HL-60/S4 treated with phorbol 12-myristate 13-acetate at 8.2 ng/mL for 4 days and 3 days (cell line): ENCODE data around the gene MTCL1.

ENCODE experiments used
- in situ Hi-C: fragments of 300-500 bp; cut with MboI; formaldehyde crosslinking; loops from 2 replicates; pipeline ENCODE4 v1.15.0; 2022; ENCODE audit warnings: low sequenced_read_pairs

MTCL1 gene

DNA sequence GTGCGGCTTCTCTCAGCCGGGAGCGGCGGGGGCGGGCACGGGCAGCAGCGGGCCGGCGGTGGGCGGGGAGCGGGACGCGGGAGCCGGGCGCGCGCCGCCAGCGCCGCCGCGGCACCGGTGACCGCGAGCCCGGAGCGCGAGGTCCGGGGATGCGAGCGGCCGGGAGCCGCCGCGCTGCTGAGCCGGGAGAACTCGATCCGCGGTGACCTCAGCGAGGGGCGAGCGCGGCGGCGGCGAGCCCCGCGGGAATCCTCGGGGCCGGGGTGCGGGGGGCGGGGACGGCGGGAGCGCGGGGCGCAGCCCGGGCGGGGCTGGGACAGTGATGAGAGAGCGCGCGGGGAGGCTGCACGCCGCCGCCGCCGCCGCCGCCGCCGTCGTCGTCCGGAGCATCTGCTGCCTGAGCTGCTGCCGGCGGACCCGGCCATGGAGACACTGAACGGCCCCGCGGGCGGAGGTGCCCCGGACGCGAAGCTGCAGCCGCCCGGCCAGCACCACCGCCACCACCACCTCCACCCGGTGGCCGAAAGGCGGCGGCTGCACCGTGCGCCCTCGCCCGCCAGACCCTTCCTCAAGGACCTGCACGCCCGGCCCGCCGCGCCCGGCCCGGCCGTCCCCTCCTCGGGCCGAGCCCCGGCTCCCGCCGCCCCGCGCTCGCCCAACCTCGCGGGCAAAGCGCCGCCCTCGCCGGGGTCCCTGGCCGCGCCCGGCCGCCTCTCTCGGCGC, at the start of gene MTCL1:
Gene MTCL1, plus strand, starts transcription at position 319 of the 723 bp plus-strand sequence. Its CDS starts 105 bp downstream, at position 424.
- in situ Hi-C loops = no loop called here

DNA sequence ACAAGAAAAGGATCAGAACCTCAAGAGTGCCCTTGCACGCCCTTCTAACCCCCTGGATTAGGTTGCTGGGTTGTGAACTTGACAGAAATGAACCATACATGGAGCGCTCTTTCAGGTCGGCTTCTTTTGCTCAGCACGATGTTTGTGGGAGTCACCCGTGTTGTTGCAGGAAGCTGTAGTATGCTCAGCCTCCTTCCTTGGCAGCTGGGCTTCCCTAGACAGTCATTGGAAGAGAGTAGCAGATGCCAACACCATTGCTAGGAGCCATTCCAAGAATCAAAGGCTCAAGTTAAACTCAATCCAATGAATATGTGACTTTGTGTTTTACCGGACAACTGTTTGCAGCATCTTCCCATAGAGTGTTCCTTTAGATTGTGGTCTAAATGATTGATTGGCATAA, 49.1 kb upstream of the MTCL1 start:
- in situ Hi-C loops = no loop called here

DNA sequence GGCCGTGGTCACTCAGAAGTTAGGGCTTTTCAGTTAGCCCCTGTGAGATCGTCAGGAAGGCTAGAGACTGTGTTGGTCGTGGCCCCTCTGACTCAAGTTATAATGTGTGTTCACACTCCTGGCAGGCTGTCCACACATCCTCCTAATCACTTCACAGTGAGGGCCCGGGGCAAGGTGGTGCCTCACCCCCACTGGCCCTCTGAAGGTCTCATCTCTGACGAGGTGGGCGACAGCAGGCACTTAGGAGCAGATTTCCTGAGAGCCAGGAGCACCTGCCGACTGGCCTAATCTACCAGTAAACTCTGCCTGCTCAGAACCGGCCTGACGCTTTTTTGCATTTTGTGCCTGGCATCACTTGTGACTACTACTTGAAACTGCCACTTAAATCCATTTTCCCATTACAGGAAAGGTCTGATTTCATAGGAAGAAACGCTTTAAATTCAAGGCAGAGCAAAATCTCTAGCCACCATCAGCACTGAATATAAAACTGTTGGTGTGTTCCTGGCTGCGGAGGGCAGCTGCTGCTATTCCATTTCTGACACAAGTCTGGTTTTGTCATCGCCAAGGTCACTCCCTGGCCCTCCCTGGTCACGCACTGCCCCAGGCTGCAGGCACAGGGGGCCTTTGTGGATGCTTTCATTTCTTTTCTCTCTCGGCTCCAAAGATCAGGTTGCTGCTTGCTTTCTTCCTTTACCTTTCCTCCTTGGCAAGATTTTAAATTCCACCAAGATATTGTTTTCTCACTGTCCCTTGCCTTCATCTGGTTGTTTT, 48.1 kb upstream of the MTCL1 start:
- in situ Hi-C loops = no loop called here

DNA sequence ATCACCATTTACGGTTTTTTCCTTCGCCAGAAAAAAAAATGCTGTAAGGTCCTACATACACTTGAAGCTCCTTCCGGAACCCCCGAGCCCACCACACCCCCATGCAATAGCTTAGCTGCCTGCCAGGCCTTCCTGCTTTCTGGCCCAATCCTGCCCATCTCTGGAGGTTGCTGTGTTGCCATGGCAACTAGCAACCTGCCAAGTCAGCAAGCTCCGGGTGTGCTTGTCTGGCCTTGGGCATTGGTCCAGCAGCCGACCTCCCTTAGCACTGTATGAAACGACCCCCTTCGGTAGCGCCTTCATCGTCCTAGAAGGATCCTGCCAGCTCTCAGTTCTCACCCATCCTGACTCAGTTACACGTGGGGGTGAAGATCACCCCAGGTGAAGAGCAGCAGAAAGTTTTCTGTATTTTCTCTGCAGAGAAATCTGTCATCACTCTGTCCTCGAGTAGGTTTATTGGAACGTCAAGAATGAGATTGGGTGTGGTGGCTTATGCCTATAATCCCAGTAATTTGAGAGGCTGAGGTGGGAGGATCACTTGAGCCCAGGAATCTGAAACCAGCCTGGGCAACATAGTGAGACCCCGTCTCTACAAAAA, 47.4 kb upstream of the MTCL1 start:
- in situ Hi-C loops = no loop called here

DNA sequence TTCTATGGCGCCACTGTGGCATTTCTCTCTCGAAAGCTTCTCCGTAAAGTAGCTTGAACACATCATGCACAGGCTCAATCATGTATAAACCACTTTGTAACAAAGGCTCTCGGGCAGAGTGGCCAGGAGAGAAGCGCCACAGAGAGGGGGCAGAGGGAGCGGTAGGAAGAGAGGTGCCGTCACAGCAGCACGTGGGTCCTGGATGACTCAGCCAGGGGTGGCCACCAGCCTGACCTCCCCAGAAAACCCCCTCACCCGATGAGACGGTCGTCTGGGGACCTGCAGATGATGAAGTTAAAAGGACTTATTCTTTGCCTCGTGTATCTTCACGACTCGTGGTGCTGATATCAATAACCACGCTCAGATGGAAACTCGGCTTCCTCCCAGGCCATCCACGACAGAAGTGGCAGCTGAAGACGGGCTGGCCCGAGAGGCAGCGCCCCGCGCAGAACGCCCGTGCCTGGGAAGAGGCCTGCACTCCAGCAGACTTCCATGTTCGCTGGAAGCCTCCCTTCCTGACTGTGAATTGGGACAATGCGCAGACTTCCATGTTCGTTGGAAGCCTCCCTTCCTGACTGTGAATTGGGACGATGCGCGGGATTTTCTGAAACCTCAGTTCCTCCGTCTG, 46.4 kb upstream of the MTCL1 start:
- in situ Hi-C loops = no loop called here

DNA sequence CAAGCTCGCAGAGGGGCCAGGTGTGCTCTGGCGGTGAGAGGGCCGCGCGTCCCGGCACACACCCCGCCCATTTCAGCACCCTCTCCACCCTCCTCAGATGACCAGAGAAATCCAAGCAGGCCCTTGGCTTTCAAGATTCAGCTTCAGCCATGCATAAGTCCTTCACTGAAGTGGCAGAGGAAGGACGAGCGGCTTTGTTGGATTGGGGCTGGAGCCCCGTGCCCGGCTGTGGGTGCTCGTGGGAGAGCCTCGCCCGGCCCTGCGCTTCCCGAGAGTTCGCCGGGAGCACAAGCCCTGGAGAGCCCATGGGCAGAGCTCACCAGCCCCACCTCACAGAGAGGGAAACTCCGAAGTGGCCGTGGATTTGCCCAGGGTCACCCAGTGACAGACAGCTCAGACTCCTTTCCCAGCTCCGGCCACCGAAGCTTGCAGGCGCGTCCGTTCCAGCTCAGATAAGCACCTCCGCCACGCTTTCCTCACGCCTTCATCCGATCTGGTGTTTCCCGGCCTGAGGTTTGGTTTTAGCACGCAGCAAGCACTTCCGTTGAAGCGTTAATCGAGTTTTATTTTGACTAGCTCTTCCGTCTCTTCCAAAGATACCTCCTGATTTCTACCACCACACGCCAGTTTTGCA, 45.6 kb upstream of the MTCL1 start:
- in situ Hi-C loops = no loop called here

DNA sequence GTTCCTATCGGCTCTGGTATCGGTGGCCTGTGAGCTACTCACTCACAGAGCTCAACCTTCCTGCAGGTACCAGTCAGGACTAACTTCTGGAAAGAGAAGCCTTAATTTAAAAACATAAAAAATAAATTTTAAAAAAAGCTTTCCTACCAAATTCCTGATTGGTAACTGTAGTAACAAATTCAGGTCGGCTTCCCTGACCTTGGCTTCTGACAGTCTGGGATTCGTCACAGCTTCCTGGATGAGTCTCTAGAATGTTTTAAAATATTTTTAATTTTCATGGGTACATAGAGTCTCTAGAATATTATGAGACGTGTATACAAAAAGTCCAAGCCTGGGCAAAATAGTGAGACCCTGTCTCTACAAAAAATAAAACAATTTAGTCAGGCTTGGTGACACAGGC, 45.0 kb upstream of the MTCL1 start:
- in situ Hi-C loops = no loop called here

DNA sequence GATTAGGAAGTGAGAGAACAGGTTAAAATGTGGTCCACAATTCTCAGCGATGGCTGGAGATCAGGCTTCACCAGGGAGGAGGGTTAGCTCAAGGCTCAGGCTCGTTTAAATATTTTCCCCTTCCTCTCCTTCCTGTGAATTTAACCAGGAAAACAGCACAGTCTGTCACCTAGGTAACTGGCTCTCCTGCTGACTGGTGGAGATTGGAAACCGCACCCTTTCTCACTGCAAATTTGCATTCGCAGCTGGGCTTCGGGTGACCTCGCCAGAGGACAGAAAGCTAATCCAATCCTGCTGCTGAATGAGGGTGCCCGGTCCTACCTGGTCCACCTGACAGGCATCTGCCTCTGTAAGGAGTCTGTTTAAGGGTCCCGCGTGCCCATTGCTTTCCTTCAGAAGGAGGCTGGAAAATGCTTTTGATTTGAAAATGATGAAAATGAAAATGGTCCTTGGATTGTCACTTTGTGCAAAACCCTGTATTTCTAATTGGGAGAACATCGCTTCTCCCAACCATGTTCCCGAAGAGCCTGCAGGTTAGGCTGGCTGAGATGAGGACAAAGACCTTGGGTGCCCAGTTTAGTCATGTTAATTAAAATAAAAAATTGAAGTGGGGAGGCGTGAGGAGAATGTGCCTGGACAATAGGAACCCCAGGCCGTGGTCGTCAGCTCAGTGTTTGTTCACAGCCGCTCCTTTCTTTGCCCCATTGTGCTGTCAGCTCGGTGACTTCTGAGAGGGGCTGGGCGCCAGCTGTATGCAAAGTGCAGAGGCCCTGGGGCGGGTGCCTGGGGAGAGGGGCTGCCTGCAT, 43.4 kb upstream of the MTCL1 start:
- in situ Hi-C loops = no loop called here

DNA sequence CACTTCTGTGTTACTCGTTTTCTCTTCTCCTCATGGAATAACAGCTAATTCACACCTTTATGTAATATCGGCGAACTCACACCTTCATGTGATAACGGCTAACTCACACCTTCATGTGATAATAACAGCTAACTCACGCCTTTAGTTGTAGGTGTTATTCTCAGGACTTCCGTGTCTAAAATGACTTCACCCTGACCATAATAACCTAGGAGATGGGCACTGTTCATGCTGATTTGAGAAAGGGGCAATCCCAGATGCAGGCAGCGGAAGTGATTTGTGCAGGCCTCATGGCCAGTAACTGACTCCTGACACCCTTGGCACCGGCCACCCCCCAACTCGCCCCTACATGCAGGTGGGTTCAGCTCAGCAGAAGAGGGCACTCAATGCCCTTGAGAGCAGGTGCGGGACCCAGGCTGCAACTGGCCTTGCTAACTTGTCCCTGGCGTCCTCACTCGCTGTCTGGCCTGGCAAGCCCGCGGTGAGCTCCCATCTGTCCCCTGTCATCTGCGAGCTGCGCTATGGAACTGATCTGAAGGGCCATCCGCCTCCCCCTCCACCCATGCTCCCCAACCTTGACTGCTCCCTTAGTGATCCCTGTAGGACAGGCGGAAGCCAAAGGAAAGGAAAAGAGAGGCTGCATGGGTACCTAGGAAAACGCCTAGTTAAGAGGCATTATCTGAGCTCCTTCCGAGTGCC, 42.6 kb upstream of the MTCL1 start:
- in situ Hi-C loops = no loop called here

DNA sequence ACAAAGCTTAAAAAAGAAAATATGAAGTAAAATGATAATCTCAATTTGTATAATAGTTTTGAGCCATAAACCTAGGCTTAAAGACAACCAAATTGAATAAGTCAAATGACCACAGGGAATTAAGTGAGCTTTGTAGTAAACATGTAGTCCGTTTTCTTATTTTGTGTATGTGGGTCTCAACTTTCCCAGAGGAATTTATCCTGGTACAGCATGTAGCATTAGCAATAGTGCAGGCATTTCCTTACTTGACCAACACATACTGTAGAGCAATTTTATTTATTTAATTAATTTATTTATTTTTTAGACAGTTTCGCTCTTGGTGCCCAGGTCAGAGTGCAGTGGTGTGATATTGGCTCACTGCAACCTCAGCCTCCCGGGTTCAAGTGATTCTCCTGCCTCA, 37.5 kb upstream of the MTCL1 start:
- in situ Hi-C loops = no loop called here

DNA sequence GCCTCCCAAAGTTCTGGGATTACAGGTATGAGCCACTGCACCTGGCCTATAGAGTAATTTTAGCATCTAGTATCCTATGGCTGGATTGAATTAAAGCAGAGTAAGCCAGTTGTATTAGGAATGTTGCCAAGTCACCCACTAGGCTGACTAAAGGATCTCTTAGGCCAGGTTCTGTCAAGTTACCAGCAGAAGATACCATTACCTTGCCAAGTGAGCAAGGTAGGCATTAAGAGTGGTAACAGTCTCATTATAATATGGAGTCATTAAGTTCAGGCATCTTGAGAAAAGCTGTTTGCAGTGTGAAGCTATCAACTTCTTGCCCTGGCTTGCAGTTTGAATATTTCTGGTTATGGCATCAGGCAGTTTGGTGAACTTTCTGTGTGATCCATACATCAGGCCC, 37.0 kb upstream of the MTCL1 start:
- in situ Hi-C loops = no loop called here

DNA sequence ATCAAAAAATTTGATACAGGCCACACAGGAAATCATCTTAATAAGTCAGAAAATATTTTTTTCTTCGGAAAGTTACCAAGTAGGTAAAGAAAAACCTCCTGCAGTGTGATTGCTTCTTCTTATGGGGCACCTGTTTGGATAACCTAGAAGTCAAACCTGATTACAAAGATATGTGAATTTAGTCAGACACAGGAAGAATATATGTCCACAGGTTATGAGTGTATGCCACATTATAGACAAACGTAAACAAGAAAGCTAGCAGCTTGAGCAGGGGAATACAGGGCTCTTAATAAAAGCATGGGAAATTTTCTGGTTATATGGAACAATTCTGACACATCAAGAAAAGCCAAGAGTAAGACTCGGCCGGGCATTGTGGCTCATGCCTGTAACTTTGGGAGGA, 35.8 kb upstream of the MTCL1 start:
- in situ Hi-C loops = no loop called here

DNA sequence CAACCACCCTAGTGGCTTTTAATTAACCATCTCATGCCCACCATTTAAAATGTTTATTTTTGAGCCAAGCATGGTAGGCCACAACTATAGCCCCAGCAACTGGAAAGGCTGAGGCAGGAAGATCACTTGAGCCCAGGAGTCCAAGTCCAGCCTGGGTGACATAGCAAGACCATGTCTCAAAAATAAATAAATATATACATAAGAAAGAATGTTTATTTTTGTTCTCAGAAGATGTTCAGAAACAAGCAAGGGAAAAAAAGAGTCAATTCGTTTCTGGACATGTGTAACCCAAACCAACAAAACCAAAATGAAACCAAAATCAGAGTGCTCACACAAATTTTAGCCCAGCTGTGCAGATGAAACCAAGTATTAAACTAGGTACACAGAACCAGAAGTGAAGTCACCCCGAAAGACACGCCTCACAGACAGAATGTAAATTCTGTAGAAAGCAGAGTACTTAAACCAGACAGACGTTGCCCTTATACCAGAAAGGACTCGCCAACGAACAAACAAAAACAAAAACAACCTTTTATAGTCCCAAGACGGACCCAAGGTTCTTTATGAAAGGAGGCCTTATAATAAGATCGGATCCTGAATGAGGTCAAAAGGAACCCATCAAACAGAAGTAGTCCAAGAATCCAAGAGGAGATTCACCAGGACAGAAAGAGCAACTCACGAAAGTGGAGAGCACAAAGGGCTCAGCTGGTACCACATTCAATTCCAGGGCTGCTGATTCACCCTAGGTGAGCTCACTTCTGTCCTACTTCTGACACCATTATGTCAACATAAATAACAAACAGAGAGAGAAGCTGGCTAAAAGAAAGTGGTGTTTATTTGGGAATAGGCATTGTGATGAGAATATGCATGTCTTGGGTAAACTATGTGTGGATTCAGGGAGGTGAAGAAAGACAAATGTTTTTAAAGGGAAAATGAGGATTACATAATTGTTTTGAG, 31.8 kb upstream of the MTCL1 start:
- in situ Hi-C loops = no loop called here

DNA sequence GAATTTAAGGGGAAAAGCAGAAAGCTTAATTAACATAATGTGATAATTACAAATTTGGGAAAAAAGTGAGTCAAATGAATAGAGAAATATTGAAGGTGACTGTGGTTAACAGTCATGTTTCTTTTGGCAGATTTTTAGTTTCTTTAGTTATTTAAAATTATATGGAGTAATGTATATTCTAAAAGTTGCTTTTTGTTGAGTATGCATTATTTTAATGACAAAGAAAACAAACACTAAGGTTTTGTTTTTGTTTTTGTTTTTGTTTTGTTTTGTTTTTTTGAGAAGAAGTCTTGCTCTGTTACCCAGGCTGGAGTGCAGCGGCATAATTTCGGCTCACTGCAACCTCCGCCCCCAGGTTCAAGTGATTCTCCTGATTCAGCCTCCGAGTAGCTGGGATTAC, 30.3 kb upstream of the MTCL1 start:
- in situ Hi-C loops = loop anchor here (25.0 kb wide), 1 partner anchor 312 kb away; no protein-coding TSS in a partner anchor

DNA sequence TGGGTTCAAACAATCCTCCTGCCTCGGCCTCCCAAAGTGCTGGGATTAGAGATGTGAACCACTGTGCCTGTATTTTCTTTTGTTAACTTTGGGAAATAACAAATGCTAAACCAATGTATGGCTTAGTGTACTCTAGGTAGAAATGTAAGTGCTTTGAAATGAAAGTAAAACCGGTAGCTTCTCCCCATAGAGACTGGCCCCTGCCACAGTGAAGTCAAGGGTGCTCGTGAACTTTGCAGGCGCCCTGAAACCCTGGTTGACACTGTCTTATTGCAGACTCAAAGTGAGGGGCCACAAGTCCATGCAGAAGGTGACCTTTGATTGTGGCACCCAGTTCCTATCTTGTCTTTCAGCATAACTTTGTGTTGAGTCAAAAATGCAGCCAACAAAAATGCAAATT, 24.2 kb upstream of the MTCL1 start:
- in situ Hi-C loops = loop anchor here (25.0 kb wide), 1 partner anchor 306 kb away; no protein-coding TSS in a partner anchor

DNA sequence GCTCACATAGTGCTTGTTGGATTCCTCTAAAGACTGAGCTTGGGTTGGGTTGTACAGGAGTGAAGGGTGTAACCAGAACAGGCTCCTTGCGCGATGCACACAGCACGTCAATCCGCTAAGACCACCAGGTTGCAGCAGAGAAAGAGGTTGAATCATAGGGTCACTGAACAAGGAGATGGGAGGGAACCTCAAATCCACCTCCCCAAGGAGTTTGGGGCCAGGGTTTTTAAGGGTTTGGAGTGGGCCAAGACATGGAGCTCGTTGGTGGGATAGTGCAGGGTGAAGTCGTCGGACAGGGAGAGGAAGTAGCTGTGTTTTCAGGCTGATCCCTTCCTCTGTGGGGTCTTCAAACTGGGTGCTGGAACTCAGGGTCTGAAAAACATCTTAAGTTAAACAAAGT, 20.8 kb upstream of the MTCL1 start:
- in situ Hi-C loops = loop anchor here (25.0 kb wide), 1 partner anchor 303 kb away; no protein-coding TSS in a partner anchor

DNA sequence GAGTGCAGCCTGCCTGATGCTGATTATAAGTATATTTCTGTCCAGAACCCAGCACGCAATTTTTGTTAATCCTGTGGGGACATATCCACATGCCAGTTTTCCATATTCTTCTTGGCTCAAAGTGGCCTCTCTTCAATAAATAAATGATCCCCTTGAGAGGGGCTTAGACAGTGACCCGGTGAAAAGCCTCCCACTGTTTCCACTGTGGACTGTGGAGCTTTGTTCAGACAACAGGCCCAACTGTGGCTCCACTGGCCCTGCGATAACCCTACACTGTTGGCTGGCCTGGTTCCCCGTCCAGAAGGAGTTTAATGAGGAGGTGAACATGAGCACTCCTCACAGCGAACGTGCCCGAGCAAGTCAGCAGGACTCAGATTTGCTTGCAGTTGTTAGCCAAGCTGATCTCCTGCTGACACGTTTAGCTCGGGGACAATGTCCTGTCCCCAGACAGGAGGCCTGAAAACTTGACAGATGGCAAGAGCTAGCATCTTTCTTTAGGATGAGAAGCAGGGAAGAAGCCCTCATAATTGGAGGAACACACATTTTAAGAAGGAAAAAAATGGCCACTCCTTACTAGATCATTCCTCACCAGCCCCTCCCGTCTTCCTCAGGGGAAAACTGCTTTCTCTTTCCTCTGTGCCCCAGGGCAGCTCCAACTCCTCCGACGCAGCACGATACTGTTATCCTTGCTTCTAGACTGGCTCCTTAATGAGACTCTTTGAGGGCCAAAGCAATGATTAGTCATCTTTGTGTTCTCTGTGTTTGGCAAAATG, 20.0 kb upstream of the MTCL1 start:
- in situ Hi-C loops = loop anchor here (25.0 kb wide), 1 partner anchor 302 kb away; no protein-coding TSS in a partner anchor

DNA sequence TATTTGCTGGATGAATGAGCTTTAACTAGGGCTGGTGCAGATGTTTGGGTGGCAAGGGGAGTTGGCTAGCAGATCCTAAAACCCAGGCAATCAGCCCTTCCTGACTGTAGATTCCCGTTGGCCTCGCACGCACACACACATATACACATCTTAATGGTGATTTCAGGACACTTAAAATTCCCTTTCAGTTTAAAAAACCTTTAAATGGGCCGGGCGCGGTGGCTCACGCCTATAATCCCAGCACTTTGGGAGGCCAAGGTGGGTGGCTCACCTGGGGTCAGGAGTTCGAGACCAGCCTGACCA, 19.5 kb upstream of the MTCL1 start:
- in situ Hi-C loops = loop anchor here (25.0 kb wide), 1 partner anchor 301 kb away; no protein-coding TSS in a partner anchor
